Tibial nerve (tissue), 4 donors: Measurements from ENCODE around the gene FJX1.

ENCODE experiments used
- EP300 ChIP-seq, 2 donors: sonication (generic); formaldehyde crosslinking; IDR thresholded peaks; one replicate each; pipeline ENCODE4 v1.6.1; 2017; ENCODE audit warnings: antibody characterized with exemption in 2 of 2, mild to moderate bottlenecking in 1 of 2
- POLR2A ChIP-seq, 2 donors: fragments of 450-650 bp; IDR thresholded peaks; one replicate each; pipeline ENCODE4 v1.6.1; 2017; ENCODE audit warnings: antibody characterized with exemption in 2 of 2, mild to moderate bottlenecking in 2 of 2, moderate library complexity in 2 of 2
- TF ChIP-seq, protein P1 (sequence below), 5 experiments: fragments of 200-600 bp in 3 of 5; fragments of 450-650 bp in 2 of 5; sonication (generic) in 3 of 5; IDR thresholded peaks; one replicate each; pipeline ENCODE4 v1.5.1; 2016 to 2019; ENCODE audit warnings: antibody characterized with exemption in 5 of 5, mild to moderate bottlenecking in 3 of 5, moderate library complexity in 2 of 5

DNA sequence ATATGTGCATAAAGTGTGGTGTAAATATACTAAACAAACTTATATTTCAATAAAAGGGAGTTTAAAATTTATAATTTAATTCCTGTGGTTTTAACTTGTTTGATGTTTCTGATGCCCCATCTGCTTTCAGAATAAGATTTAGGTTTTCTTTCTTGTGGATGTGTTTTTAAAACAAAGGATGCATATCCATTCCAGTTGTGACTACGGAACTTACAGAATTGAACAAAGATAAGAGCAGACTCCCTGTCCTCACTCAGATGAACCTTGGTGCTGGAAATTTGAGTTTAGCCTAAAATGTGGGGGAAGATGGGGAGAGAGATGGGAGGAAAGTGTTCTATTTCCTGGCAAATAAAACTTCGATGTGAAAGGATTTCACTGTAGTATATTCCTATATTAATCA is 2.5 kb downstream of the FJX1 start:
- TF ChIP-seq, protein P1, sequence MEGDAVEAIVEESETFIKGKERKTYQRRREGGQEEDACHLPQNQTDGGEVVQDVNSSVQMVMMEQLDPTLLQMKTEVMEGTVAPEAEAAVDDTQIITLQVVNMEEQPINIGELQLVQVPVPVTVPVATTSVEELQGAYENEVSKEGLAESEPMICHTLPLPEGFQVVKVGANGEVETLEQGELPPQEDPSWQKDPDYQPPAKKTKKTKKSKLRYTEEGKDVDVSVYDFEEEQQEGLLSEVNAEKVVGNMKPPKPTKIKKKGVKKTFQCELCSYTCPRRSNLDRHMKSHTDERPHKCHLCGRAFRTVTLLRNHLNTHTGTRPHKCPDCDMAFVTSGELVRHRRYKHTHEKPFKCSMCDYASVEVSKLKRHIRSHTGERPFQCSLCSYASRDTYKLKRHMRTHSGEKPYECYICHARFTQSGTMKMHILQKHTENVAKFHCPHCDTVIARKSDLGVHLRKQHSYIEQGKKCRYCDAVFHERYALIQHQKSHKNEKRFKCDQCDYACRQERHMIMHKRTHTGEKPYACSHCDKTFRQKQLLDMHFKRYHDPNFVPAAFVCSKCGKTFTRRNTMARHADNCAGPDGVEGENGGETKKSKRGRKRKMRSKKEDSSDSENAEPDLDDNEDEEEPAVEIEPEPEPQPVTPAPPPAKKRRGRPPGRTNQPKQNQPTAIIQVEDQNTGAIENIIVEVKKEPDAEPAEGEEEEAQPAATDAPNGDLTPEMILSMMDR (IDR thresholded peaks at IDR 0.05) = no peak
- TF ChIP-seq POLR2A (IDR thresholded peaks at IDR 0.05) (no peak), EP300 (IDR thresholded peaks at IDR 0.05) (no peak)
